GM12878 (cell line): ENCODE data around the gene WDR74. TPM values are rescaled to one million over a fixed set of nuclear protein-coding genes. Genes with fewer than 3 reads are reported as not detected.
A peak's percentile ranks its signal among the peaks of the same experiment; 100 is the strongest.

Experiments used
- CBFB ChIP-seq: IDR thresholded peaks from 2 replicates; pipeline ENCODE4 v1.6.1; 2016; ENCODE audit warnings: antibody characterized with exemption, low read depth
- CBX5 ChIP-seq: sonication (generic); IDR thresholded peaks from 2 replicates; pipeline ENCODE4 v1.6.1; 2016; ENCODE audit warnings: low read depth, moderate library complexity, mild to moderate bottlenecking, inconsistent platforms
- FOS ChIP-seq: IDR thresholded peaks from 3 replicates; pipeline ENCODE4 v1.6.1; 2011; ENCODE audit warnings: borderline replicate concordance; ENCODE audit not compliant: insufficient read length; ENCODE audit errors: extremely low read depth
- GABPA ChIP-seq: IDR thresholded peaks from 2 replicates; pipeline ENCODE4 v1.6.1; 2014; ENCODE audit warnings: antibody characterized with exemption, low read depth, mild to moderate bottlenecking, inconsistent platforms
- HCFC1 ChIP-seq: fragments of 150-350 bp; IDR thresholded peaks from 2 replicates; pipeline ENCODE4 v1.6.1; 2014; ENCODE audit warnings: low read length
- JUNB ChIP-seq: IDR thresholded peaks from 2 replicates; pipeline ENCODE4 v1.6.1; 2016; ENCODE audit warnings: antibody characterized with exemption, mild to moderate bottlenecking
- MTA3 ChIP-seq: IDR thresholded peaks from 2 replicates; pipeline ENCODE4 v1.6.1; 2012; ENCODE audit warnings: low read length, inconsistent platforms, borderline replicate concordance
- MYB ChIP-seq: fragments of 150-350 bp; IDR thresholded peaks from 2 replicates; pipeline ENCODE4 v1.6.1; 2014; ENCODE audit warnings: mild to moderate bottlenecking, low read depth, low read length, borderline replicate concordance
- POLR2AphosphoS2 ChIP-seq: IDR thresholded peaks from 2 replicates; pipeline ENCODE4 v1.6.1; 2011; ENCODE audit warnings: low read depth, mild to moderate bottlenecking, low read length, improper control_type of control experiment, moderate library complexity
- RB1 ChIP-seq: fragments of 450-650 bp; formaldehyde crosslinking; IDR thresholded peaks from 2 replicates; pipeline ENCODE4 v1.6.1; 2017; ENCODE audit warnings: mild to moderate bottlenecking, borderline replicate concordance
- TBL1XR1 ChIP-seq: IDR thresholded peaks from 2 replicates; pipeline ENCODE4 v1.6.1; 2012; ENCODE audit warnings: low read depth, low read length, improper control_type of control experiment
- ZNF217 ChIP-seq: fragments of 450-650 bp; IDR thresholded peaks from 2 replicates; pipeline ENCODE4 v1.6.1; 2017; ENCODE audit warnings: antibody characterized with exemption, mild to moderate bottlenecking
- ZNF274 ChIP-seq: IDR thresholded peaks from one replicate; pipeline ENCODE4 v1.8.0; 2011; ENCODE audit not compliant: insufficient read length, insufficient read depth
- ZNF384 ChIP-seq: IDR thresholded peaks from 2 replicates; pipeline ENCODE4 v1.6.1; 2012; ENCODE audit warnings: low read depth, mild to moderate bottlenecking, low read length, improper control_type of control experiment, borderline replicate concordance
- polyA plus RNA-seq, 11 experiments: library from polyadenylated mRNA; depleted of rRNA in 4 of 11; unstranded in 6 of 11; stranded (reverse) in 5 of 11; fragments of >200 nt; fragmentation: Nextera tagmentation in 4 of 11; fragmentation: Illumina TruSeq in 1 of 11; extraction: Ambion mirVana in 4 of 11; extraction: Trizol in 1 of 11; gene quantifications; 1 replicate in 1 of 11; 2 replicates in 10 of 11; pipeline versions ENCODE4 v1.2.1 to v1.2.3, GENCODE V29; 2011 to 2016; ENCODE audit warnings: inconsistent platforms in 2 of 11, missing spikeins in 2 of 11, low read depth in 1 of 11
- total RNA-seq, 4 experiments: library from RNA; depleted of rRNA in 3 of 4; stranded (reverse); fragments of >200 nt in 3 of 4; fragmentation: Illumina TruSeq in 1 of 4; extraction: Trizol in 1 of 4; gene quantifications; 2 replicates each; pipeline versions ENCODE4 v1.2.1 to v1.2.3, GENCODE V29; 2013 to 2021
- TF ChIP-seq, protein P1 (sequence below): fragments of 450-650 bp; IDR thresholded peaks from 2 replicates; pipeline ENCODE4 v1.6.1; 2016; ENCODE audit warnings: mild to moderate bottlenecking
- TF ChIP-seq, protein P2 (sequence below): fragments of 450-650 bp; IDR thresholded peaks from 2 replicates; pipeline ENCODE4 v1.6.1; 2017; ENCODE audit warnings: mild to moderate bottlenecking, moderate library complexity
- TF ChIP-seq, protein P3 (sequence below): fragments of 150-350 bp; IDR thresholded peaks from 2 replicates; pipeline ENCODE4 v1.6.1; 2014; ENCODE audit warnings: mild to moderate bottlenecking, low read depth, low read length
- TF ChIP-seq, protein P4 (sequence below): IDR thresholded peaks from 2 replicates; pipeline ENCODE4 v1.6.1; 2011; ENCODE audit warnings: low read depth, low read length, improper control_type of control experiment, borderline replicate concordance
- TF ChIP-seq, protein P5 (sequence below): fragments of 450-650 bp; IDR thresholded peaks from 2 replicates; pipeline ENCODE4 v1.6.1; 2017; ENCODE audit warnings: low read depth, mild to moderate bottlenecking, moderate library complexity

Gene WDR74
- total and polyA plus RNA-seq, 10 of the 15 experiments (the other 5 are each of a cell fraction or from before 2014, with no cell fraction given) = 18.2 to 103 (median 60.7) TPM

DNA sequence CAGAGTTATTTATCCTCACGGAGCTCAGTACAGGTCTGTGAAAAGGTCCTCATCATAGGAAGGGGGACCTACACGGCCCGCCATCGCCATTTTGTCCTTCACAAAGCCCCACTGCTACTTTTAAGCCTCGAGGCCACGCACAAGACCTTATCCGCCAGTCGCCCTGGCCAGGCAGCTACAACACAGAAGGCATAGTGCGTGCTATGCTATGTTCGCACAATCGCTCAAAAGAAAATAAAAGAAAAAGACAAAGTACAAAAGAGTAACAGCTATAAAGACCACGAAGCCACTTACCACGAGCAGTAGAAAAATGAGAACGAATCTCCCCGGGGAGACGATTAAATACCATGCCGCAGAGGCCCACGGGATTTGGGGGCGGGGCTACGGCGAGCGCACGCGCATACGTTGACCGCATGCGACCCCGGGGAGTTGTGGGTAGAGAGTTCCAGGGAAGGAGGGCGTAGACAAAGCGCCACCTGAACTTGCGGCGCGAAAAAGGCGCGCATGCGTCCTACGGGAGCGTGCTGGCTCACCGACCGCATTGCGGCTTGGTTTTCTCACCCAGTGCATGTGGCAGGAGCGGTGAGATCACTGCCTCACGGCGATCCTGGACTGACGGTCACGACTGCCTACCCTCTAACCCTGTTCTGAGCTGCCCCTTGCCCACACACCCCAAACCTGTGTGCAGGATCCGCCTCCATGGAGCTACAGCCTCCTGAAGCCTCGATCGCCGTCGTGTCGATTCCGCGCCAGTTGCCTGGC is 16.4 kb upstream of the WDR74 start (continued):
- TF ChIP-seq, protein P1, sequence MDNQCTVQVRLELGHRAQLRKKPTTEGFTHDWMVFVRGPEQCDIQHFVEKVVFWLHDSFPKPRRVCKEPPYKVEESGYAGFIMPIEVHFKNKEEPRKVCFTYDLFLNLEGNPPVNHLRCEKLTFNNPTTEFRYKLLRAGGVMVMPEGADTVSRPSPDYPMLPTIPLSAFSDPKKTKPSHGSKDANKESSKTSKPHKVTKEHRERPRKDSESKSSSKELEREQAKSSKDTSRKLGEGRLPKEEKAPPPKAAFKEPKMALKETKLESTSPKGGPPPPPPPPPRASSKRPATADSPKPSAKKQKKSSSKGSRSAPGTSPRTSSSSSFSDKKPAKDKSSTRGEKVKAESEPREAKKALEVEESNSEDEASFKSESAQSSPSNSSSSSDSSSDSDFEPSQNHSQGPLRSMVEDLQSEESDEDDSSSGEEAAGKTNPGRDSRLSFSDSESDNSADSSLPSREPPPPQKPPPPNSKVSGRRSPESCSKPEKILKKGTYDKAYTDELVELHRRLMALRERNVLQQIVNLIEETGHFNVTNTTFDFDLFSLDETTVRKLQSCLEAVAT = peak; percentile 94
- TF ChIP-seq CBX5 (no peak), MYB (no peak), CBFB (peak; percentile 98), ZNF384 (no peak), MTA3 (peak; percentile 51; the same call in 1 of the 2 replicates), ZNF217 (no peak), GABPA (no peak), HCFC1 (peak; percentile 50; the same call in 1 of the 2 replicates), ZNF274 (no peak), FOS (no peak), POLR2AphosphoS2 (peak; percentile 99), RB1 (peak; percentile 93; the same call in 1 of the 2 replicates), JUNB (peak; percentile 42), TBL1XR1 (no peak)
- TF ChIP-seq, protein P2, sequence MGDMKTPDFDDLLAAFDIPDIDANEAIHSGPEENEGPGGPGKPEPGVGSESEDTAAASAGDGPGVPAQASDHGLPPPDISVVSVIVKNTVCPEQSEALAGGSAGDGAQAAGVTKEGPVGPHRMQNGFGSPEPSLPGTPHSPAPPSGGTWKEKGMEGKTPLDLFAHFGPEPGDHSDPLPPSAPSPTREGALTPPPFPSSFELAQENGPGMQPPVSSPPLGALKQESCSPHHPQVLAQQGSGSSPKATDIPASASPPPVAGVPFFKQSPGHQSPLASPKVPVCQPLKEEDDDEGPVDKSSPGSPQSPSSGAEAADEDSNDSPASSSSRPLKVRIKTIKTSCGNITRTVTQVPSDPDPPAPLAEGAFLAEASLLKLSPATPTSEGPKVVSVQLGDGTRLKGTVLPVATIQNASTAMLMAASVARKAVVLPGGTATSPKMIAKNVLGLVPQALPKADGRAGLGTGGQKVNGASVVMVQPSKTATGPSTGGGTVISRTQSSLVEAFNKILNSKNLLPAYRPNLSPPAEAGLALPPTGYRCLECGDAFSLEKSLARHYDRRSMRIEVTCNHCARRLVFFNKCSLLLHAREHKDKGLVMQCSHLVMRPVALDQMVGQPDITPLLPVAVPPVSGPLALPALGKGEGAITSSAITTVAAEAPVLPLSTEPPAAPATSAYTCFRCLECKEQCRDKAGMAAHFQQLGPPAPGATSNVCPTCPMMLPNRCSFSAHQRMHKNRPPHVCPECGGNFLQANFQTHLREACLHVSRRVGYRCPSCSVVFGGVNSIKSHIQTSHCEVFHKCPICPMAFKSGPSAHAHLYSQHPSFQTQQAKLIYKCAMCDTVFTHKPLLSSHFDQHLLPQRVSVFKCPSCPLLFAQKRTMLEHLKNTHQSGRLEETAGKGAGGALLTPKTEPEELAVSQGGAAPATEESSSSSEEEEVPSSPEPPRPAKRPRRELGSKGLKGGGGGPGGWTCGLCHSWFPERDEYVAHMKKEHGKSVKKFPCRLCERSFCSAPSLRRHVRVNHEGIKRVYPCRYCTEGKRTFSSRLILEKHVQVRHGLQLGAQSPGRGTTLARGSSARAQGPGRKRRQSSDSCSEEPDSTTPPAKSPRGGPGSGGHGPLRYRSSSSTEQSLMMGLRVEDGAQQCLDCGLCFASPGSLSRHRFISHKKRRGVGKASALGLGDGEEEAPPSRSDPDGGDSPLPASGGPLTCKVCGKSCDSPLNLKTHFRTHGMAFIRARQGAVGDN = peak; percentile 92
- TF ChIP-seq, protein P3, sequence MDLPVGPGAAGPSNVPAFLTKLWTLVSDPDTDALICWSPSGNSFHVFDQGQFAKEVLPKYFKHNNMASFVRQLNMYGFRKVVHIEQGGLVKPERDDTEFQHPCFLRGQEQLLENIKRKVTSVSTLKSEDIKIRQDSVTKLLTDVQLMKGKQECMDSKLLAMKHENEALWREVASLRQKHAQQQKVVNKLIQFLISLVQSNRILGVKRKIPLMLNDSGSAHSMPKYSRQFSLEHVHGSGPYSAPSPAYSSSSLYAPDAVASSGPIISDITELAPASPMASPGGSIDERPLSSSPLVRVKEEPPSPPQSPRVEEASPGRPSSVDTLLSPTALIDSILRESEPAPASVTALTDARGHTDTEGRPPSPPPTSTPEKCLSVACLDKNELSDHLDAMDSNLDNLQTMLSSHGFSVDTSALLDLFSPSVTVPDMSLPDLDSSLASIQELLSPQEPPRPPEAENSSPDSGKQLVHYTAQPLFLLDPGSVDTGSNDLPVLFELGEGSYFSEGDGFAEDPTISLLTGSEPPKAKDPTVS = peak; percentile 69; the same call in 1 of the 2 replicates
- TF ChIP-seq, protein P4, sequence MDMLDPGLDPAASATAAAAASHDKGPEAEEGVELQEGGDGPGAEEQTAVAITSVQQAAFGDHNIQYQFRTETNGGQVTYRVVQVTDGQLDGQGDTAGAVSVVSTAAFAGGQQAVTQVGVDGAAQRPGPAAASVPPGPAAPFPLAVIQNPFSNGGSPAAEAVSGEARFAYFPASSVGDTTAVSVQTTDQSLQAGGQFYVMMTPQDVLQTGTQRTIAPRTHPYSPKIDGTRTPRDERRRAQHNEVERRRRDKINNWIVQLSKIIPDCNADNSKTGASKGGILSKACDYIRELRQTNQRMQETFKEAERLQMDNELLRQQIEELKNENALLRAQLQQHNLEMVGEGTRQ = no peak; the same call in 1 of the 2 replicates
- TF ChIP-seq, protein P5, sequence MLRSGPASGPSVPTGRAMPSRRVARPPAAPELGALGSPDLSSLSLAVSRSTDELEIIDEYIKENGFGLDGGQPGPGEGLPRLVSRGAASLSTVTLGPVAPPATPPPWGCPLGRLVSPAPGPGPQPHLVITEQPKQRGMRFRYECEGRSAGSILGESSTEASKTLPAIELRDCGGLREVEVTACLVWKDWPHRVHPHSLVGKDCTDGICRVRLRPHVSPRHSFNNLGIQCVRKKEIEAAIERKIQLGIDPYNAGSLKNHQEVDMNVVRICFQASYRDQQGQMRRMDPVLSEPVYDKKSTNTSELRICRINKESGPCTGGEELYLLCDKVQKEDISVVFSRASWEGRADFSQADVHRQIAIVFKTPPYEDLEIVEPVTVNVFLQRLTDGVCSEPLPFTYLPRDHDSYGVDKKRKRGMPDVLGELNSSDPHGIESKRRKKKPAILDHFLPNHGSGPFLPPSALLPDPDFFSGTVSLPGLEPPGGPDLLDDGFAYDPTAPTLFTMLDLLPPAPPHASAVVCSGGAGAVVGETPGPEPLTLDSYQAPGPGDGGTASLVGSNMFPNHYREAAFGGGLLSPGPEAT = peak; percentile 49
